KMS-11 (cell line): ENCODE data around the gene CILP2.

ENCODE experiments used
- H2AFZ ChIP-seq: fragments of 200-600 bp; sonication (generic); 2 replicates; pipeline ENCODE4 v1.6.1; 2016; ENCODE audit warnings: antibody characterized with exemption, mixed run types, low read depth
- H3K27ac ChIP-seq: fragments of 200-600 bp; sonication (generic); 2 replicates; pipeline ENCODE4 v1.6.1; 2016; ENCODE audit warnings: mild to moderate bottlenecking, mixed run types
- H3K27me3 ChIP-seq: fragments of 200-600 bp; sonication (generic); 2 replicates; pipeline ENCODE4 v1.6.1; 2017; ENCODE audit warnings: mild to moderate bottlenecking, low read depth, mixed run types, moderate library complexity; ENCODE audit not compliant: insufficient read depth
- H3K36me3 ChIP-seq: fragments of 200-600 bp; sonication (generic); 2 replicates; pipeline ENCODE4 v1.6.1; 2017; ENCODE audit warnings: mild to moderate bottlenecking, mixed run types; ENCODE audit not compliant: insufficient read depth
- H3K4me1 ChIP-seq: fragments of 200-600 bp; sonication (generic); 2 replicates; pipeline ENCODE4 v1.6.1; 2016; ENCODE audit warnings: mild to moderate bottlenecking, low read depth, mixed run types; ENCODE audit not compliant: poor library complexity, severe bottlenecking
- H3K4me2 ChIP-seq: fragments of 200-600 bp; sonication (generic); 2 replicates; pipeline ENCODE4 v1.7.0; 2016; ENCODE audit warnings: mild to moderate bottlenecking, mixed run types
- H3K4me3 ChIP-seq: fragments of 200-600 bp; sonication (generic); IDR thresholded peaks from 2 replicates; pipeline ENCODE4 v1.6.1; 2017; ENCODE audit warnings: low read depth, low read length, mixed read lengths; ENCODE audit not compliant: insufficient read depth
- H3K79me2 ChIP-seq: fragments of 200-600 bp; sonication (generic); 2 replicates; pipeline ENCODE4 v1.6.1; 2016; ENCODE audit warnings: low read depth, mixed run types; ENCODE audit not compliant: insufficient read depth
- H3K9ac ChIP-seq: fragments of 200-600 bp; sonication (generic); 2 replicates; pipeline ENCODE4 v1.6.1; 2016; ENCODE audit warnings: mild to moderate bottlenecking, mixed run types
- H4K20me1 ChIP-seq: fragments of 200-600 bp; sonication (generic); 2 replicates; pipeline ENCODE4 v1.6.1; 2016; ENCODE audit warnings: mild to moderate bottlenecking, mixed run types; ENCODE audit not compliant: insufficient read depth
- CTCF ChIP-seq: fragments of 200-600 bp; sonication (generic); conservative IDR thresholded peaks from 2 replicates; pipeline ENCODE4 v1.6.1; 2017; ENCODE audit warnings: low read depth, mild to moderate bottlenecking, antibody characterized with exemption, low read length, moderate library complexity, mixed read lengths

The CILP2 gene

GRCh38 chr19:19538061-19538784 lies at the start of gene CILP2:
Gene CILP2, plus strand, starts transcription at chr19:19538265. Its CDS starts 85 bp downstream, at chr19:19538350.
- no peak within 1 kb of the TSS for H3K9ac ChIP-seq
- no peaks in the 10 kb centered on the region for H3K4me1 ChIP-seq
- H3K4me3 ChIP-seq: no peak within 1 kb of the TSS
- H2AFZ ChIP-seq: no peak within 1 kb of the TSS
- no peaks in the 10 kb centered on the region for H4K20me1 ChIP-seq
- H3K4me2 ChIP-seq: no peak within 1 kb of the TSS
- no peaks in the 10 kb centered on the region for H3K79me2 ChIP-seq
- H3K36me3 ChIP-seq: no peaks in the 10 kb centered on the region
- H3K27me3 ChIP-seq: no peaks in the 10 kb centered on the region
- TF ChIP-seq CTCF: no peak
- H3K27ac ChIP-seq: no peak within 1 kb of the TSS

GRCh38 chr19:19488875-19489690 lies 49.0 kb upstream of the CILP2 start:
- Histone ChIP-seq H4K20me1 (0 out of 2 replicates have a peak, but pooled peaks cover 3% of the 10 kb centered on the region), H3K4me2 (no peak overlapping the region), H3K4me1 (peaks cover 7% of the 10 kb centered on the region), H3K79me2 (no peaks in the 10 kb centered on the region), H3K9ac (no peak overlapping the region), H3K4me3 (no peak overlapping the region), H3K27me3 (no peaks in the 10 kb centered on the region), H3K36me3 (no peaks in the 10 kb centered on the region), H3K27ac (no peak overlapping the region), H2AFZ (no peak overlapping the region)
- no peak for TF ChIP-seq CTCF

GRCh38 chr19:19489804-19490204 lies 48.3 kb upstream of the CILP2 start:
- Histone ChIP-seq H3K9ac (no peak overlapping the region), H3K4me1 (peaks cover 7% of the 10 kb centered on the region), H3K36me3 (no peaks in the 10 kb centered on the region), H3K4me2 (no peak overlapping the region), H3K79me2 (no peaks in the 10 kb centered on the region), H4K20me1 (0 out of 2 replicates have a peak, but pooled peaks cover 3% of the 10 kb centered on the region), H3K27me3 (no peaks in the 10 kb centered on the region), H3K4me3 (no peak overlapping the region), H2AFZ (no peak overlapping the region), H3K27ac (no peak overlapping the region)
- no peak for TF ChIP-seq CTCF

GRCh38 chr19:19490214-19490968 lies 47.7 kb upstream of the CILP2 start:
- H3K9ac ChIP-seq: no peak overlapping the region
- H4K20me1 ChIP-seq: 0 out of 2 replicates have a peak, but pooled peaks cover 3% of the 10 kb centered on the region
- H3K36me3 ChIP-seq: no peaks in the 10 kb centered on the region
- no peak overlapping the region for H3K27ac ChIP-seq
- H2AFZ ChIP-seq: no peak overlapping the region
- peak; percentile 77 for TF ChIP-seq CTCF
- H3K79me2 ChIP-seq: no peaks in the 10 kb centered on the region
- H3K4me2 ChIP-seq: no peak overlapping the region
- H3K27me3 ChIP-seq: no peaks in the 10 kb centered on the region
- peaks cover 7% of the 10 kb centered on the region for H3K4me1 ChIP-seq
- H3K4me3 ChIP-seq: no peak overlapping the region
